GM23248 (cell line): ENCODE measurements around the gene GLP1R.

Experiments used
- EZH2 ChIP-seq: fragments of 200-600 bp; sonication (generic); IDR thresholded peaks from 2 replicates; pipeline ENCODE4 v1.6.1; 2018; ENCODE audit warnings: antibody characterized with exemption, mild to moderate bottlenecking; ENCODE audit not compliant: insufficient read depth, poor library complexity, severe bottlenecking
- EZH2phosphoT487 ChIP-seq: fragments of 200-600 bp; sonication (generic); IDR thresholded peaks from 2 replicates; pipeline ENCODE4 v1.6.1; 2018; ENCODE audit warnings: antibody characterized with exemption, moderate library complexity, mild to moderate bottlenecking, low read depth; ENCODE audit not compliant: insufficient read depth

GRCh38 chr6:39056191-39056590 is 7.6 kb downstream of the GLP1R start:
- TF ChIP-seq EZH2 (no peak), EZH2phosphoT487 (no peak)
